ENCODE results near the gene CACFD1.

- no peak for TF ChIP-seq CTCF (conservative IDR thresholded peaks at IDR 0.05 in 1 of 2, IDR thresholded peaks at IDR 0.05 in 1 of 2; ENCODE audit: extremely low read depth in 1 of 2, insufficient read depth in 1 of 2, low read depth in 1 of 2, low read length in 2 of 2)
- TF ChIP-seq EZH2 (IDR thresholded peaks at IDR 0.05; ENCODE audit: borderline replicate concordance, low read length), result no peak
These were observed 42.0 kb upstream of the CACFD1 start, which contains the start of gene REXO4 for GRCh38 chr9:133417541-133418461.

All from mammary epithelial cell (primary cell).